ENCODE measurements around the gene RBM15.

RBM15 gene

GRCh38 chr1:110338886-110339406, at the start of gene RBM15:
RBM15 (plus strand) TSS chr1:110339377; CDS start chr1:110339406, 29 bp downstream.
- DNase-seq (ENCODE audit: low read depth): peak; percentile 100

- DNase-seq (ENCODE audit: low read depth): no peak
These were observed 47.7 kb upstream of the RBM15 start for GRCh38 chr1:110291241-110292030.

GRCh38 chr1:110292031-110292741, 47.0 kb upstream of the RBM15 start:
- DNase-seq (ENCODE audit: low read depth): no peak

- DNase-seq (ENCODE audit: low read depth): no peak
These were observed 45.5 kb upstream of the RBM15 start for GRCh38 chr1:110293601-110294104.

GRCh38 chr1:110294308-110294707, 44.9 kb upstream of the RBM15 start:
- DNase-seq (ENCODE audit: low read depth): no peak

- DNase-seq (ENCODE audit: low read depth): no peak
These were observed 40.2 kb upstream of the RBM15 start for GRCh38 chr1:110298991-110299390.

- DNase-seq (ENCODE audit: low read depth): no peak
These were observed 38.6 kb upstream of the RBM15 start for GRCh38 chr1:110300412-110301085.

GRCh38 chr1:110302836-110303235, 36.3 kb upstream of the RBM15 start:
- DNase-seq (ENCODE audit: low read depth): no peak

GRCh38 chr1:110305900-110306420, 33.2 kb upstream of the RBM15 start:
- DNase-seq (ENCODE audit: low read depth): no peak

- DNase-seq (ENCODE audit: low read depth): no peak
These were observed 31.8 kb upstream of the RBM15 start for GRCh38 chr1:110307239-110307974.

- peak; percentile 76 for DNase-seq (ENCODE audit: low read depth)
These were observed 30.9 kb upstream of the RBM15 start for GRCh38 chr1:110308247-110308646.

GRCh38 chr1:110309139-110309538, 30.0 kb upstream of the RBM15 start:
- no peak for DNase-seq (ENCODE audit: low read depth)

GRCh38 chr1:110309767-110310166, 29.4 kb upstream of the RBM15 start:
- peak; percentile 81 for DNase-seq (ENCODE audit: low read depth)

- no peak for DNase-seq (ENCODE audit: low read depth)
These were observed 28.9 kb upstream of the RBM15 start for GRCh38 chr1:110310300-110310699.

GRCh38 chr1:110312188-110313121, 26.7 kb upstream of the RBM15 start:
- no peak for DNase-seq (ENCODE audit: low read depth)

- DNase-seq (ENCODE audit: low read depth): no peak
These were observed 22.4 kb upstream of the RBM15 start for GRCh38 chr1:110316735-110317134.

GRCh38 chr1:110318046-110318445, 21.1 kb upstream of the RBM15 start:
- DNase-seq (ENCODE audit: low read depth): no peak

- DNase-seq (ENCODE audit: low read depth): no peak
These were observed 19.6 kb upstream of the RBM15 start for GRCh38 chr1:110319332-110320167.

- DNase-seq (ENCODE audit: low read depth): no peak
These were observed 19.0 kb upstream of the RBM15 start for GRCh38 chr1:110320168-110320518.
